Glomerular endothelial cell (primary cell): ENCODE data around the gene MAGEA8. TPM values are rescaled to one million over a fixed set of nuclear protein-coding genes. Genes with fewer than 3 reads are reported as not detected.
"Not testable (repeated sequence)": the region's sequence is repeated elsewhere in the genome, so short reads cannot be mapped to it uniquely, and the experiment has no call there.

ENCODE experiments used
- DNase-seq: peaks from one replicate; pipeline ENCODE4 v3.0.0-alpha.2; 2011; ENCODE audit warnings: low read depth, low spot score; ENCODE audit errors: extremely low read depth
- total RNA-seq: library from RNA; depleted of rRNA; stranded (reverse); fragments of >200 nt; gene quantifications from 2 replicates; pipeline ENCODE4 v1.2.3, GENCODE V29; 2015

MAGEA8 gene
- not detected in 2 replicates for total RNA-seq

DNA sequence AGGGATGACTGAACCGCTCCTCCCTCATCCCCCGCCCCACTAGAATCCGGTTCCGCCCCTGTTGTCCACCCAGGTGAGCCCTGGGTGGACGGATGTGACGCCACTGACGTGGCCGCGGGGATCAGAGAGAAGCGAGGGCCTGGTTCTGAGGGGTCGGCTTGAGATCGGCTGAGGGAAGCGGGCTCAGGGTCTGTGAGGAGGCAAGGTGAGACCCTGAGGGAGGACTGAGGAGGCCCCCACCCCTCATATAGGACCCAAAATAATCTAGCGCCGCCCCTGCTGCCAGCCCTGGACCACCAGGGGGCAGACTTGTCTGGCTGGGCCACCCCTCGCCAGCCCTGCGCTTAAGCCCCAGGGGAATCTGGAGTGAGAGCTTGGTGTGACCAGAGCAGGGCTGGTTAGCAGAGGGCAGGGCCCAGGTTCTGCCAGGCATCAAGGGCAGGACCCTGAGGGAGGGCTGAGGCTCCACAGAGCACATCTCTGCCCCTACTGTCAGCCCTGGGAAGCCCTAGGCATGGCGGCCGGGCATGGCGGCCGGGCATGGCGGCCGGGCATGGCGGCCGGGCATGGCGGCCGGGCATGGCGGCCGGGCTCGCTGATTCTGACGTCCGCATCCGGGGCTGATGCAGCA is at the start of gene MAGEA8:
Gene MAGEA8, plus strand, starts transcription at position 103 of the 631 bp plus-strand sequence. CDS start 3,090 bp downstream, outside the sequence.
- DNase-seq: no peak

GRCh38 chrX:149831473-149831872 is 49.5 kb upstream of the MAGEA8 start:
- DNase-seq: no peak

GRCh38 chrX:149836728-149837127 is 44.3 kb upstream of the MAGEA8 start:
- DNase-seq: not testable (repeated sequence)

- DNase-seq: no peak
Measured at GRCh38 chrX:149837167-149837566, 43.8 kb upstream of the MAGEA8 start.

GRCh38 chrX:149837639-149838038 is 43.3 kb upstream of the MAGEA8 start:
- DNase-seq: no peak

- DNase-seq: no peak
Measured at GRCh38 chrX:149841929-149842328, 39.1 kb upstream of the MAGEA8 start.

DNA sequence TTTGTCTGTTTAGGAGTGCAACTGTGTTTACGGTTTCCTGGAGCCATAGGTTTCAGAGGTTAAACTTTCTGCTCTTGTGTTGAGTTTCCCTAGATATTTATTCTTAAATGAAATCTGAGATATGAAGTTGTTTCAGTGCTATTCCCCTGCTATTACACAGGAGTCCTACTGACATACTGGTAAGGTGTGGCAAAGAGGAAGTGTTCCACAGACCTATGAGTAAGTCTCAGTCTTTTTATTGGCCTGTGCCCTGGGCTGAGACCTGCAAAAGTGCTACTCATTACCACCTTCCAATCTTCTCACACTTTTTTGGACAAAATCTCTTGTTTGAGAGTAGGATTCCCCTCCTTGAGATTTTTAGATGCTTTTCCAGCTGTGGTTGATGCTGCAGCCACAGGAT is 35.6 kb upstream of the MAGEA8 start:
- DNase-seq: no peak

DNA sequence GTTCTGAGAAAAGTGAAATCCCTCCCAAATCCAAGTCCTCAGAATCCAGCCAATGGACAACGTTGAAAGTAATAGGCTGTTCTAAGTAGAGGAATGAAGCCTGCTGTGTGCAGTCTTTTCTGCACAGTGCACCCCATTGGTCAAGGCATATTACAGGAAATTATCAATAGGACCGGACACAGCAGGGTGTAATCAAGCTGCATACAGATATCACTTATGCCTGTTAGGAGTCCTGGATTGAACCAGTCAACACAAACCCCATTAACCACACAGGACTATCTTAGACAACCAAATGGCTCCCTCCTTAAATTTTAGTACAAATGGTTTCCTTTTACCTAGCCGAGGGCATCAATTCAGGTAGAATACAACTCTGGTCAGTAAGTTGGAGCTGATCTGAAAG is 34.2 kb upstream of the MAGEA8 start:
- DNase-seq: no peak

- DNase-seq: no peak
Measured at GRCh38 chrX:149848855-149849254, 32.1 kb upstream of the MAGEA8 start.

DNA sequence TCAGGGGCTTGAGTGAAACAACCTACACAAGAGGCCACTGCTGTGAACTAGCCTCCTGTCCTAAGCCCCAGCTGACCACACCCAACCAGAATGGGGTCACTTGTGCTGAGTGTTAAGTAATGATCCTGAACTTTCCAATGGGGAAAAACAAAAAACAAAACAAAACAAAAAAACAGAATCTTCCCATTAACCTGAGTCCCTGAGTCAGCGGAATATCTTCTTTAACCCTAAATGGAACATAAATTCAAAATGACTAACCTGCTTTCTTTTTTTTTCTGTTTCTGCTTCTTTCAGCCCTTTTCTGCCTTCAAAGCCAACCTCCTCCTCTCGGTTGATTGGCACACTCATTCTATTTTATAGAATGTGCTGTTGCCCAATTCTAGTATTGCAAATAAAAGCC is 31.2 kb upstream of the MAGEA8 start:
- no peak for DNase-seq

DNA sequence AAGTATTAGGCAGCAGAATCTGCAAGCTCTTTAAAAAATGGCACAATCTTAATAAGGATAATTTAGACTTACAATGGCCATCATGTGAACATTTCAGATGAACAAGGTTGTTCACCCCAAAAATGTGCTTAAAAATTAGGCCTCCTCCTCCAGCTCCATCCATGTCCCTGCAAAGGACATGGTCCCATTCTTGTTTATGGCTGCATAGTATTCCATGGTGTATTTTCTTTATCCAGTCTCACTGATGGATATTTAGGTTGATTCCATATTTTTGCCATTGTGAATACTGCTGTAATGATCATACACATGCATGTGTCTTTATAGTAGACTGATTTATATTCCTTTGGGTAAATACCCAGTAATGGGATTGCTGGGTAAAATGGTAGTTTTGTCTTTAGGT is 29.1 kb upstream of the MAGEA8 start:
- no peak for DNase-seq

- DNase-seq: no peak
Measured at GRCh38 chrX:149853925-149854324, 27.1 kb upstream of the MAGEA8 start.

- no peak for DNase-seq
Measured at GRCh38 chrX:149858592-149858991, 22.4 kb upstream of the MAGEA8 start.

- DNase-seq: no peak
Measured at GRCh38 chrX:149860445-149860844, 20.5 kb upstream of the MAGEA8 start.

DNA sequence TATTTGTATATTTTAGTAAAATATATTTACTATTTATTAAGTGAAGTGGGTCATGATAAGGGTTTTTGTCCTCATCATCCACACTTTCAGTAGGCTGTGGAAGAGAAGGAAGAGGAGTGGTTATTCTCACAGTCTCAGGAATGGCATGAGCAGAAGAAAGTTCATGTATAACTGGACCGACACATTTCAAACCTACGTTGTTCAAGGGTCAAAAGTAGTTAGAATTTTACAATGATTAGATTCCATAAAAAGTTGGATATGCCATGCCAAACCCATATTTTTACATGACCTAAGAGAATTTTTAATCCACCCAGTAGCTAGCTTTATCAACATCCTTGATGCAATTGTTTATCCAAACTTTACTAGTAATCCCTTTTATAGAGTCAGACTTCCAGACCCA is 15.6 kb upstream of the MAGEA8 start:
- no peak for DNase-seq

- no peak for DNase-seq
Measured at GRCh38 chrX:149867488-149867887, 13.5 kb upstream of the MAGEA8 start.

GRCh38 chrX:149870840-149871239 is 10.1 kb upstream of the MAGEA8 start:
- no peak for DNase-seq

DNA sequence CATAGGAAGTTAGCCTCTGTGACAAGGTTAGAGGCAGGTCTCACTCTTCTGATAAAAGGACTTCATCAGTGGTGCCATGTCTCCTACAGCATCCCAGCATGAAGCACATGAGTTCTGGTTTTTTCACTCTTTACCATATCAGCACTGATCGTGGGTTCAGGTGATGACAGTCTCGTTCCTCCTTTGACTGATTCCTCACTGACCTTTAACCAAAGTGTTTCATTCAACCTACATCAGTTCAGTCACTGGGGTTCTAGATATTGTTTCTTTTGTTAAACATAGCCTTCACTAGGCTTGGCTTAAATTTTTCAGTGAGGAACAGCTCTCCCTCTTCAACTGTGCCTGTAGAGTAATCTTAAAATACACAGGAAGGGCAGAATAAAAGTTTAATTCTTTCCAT is 9.6 kb upstream of the MAGEA8 start:
- no peak for DNase-seq

DNA sequence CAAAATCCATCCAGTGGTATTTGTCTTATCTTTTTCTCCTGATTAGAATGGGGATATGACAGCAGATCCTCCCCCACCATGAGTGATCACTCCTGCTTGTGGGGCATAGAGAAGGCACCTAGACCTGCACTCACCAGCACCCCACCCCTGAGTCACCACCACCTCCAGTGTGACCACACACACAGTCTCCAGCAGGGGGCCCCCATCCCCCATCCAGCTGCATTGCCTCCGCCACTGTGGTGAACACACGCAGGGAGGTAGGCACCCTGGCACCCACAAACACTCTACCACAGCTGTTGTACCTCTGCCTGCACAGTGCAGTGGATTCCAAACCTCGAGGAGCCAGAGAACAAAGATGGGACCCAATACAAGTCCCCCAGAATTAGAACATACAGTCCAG is 9.0 kb upstream of the MAGEA8 start:
- DNase-seq: no peak

DNA sequence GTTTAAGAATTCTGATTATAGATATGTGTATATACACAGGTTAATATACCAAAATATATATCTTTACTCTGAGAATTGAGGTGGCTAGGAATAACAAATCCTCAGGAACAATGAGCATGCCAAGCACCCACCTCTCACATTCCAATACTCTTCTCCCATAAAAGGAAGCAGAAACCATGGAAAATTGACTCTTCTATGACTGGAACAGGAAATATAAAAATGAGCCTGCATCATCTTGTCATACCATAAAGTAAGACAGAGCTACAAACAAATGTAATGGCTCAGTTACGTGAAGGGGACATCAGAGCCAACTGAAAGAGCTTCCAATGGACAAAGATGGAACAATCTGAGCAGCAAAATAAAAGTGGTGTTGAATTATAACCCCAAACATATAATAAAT is 3.8 kb upstream of the MAGEA8 start:
- DNase-seq: no peak

DNA sequence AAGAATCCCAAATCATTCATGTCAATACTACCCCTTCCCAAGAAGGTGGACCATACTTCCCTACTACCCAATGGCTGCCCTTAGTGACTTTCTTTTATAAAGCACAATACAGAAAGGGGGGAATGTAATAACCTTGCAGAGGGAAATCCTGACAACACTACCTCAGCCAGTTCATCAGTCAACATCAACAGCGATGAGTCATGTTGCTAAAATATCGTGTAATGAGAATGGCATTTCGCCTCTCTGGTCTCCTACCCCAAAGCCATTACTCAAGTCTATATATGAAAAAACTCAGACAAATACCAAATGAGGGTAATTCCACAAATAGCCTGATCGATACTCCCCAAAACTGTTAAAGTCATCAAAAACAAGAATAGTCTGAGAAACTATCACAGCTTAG is 3.3 kb upstream of the MAGEA8 start:
- no peak for DNase-seq

DNA sequence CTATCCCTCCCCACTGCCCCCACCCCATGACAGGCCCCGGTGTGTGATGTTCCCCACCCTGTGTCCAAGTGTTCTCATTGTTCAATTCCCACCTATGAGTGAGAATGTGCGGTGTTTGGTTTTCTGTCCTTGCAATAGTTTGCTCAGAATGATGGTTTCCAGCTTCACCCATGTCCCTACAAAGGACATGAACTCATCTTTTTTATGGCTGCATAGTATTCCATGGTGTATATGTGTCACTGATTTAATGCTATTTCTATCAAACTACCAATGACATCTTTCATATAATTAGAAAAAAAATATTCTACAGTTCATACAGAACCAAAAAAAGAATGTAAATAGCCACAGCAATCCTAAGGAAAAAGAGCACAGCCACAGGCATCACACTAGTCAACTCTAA is 9.8 kb downstream of the MAGEA8 start:
- DNase-seq: not testable (repeated sequence)

GRCh38 chrX:149898554-149898953 is 17.6 kb downstream of the MAGEA8 start:
- no peak for DNase-seq
